ENCODE measurements around the gene SLCO3A1.
"Not testable (repeated sequence)": the region's sequence is repeated elsewhere in the genome, so short reads cannot be mapped to it uniquely, and the experiment has no call there.

The SLCO3A1 gene

DNA sequence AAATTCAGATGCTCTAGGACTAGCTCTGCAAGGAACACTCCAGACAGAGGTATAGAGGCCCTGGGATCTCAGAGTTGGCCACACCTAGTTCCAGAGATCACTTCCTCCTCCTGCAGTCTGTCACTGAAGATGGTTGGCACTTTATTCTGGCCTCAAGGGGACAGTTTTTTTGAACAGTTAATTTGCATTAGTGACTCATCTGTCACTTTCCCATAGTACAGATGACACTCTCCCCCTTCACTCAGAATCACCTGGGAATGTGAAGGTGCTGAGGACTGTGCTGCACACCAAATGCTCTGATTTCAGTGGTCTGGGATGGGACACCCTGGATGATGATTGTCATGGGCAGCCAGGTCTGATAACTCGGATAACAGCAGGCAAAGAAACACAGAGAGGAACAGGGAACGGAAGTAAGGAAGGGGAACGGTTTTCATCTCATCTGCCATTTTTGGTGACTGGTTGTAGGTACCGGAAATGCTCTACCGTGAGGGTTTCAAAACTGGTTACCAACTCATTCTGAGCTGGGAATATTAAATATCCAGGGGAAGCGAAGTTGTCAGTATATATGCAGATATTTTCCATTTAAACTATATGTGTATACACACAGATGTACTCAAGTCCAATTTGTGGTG lies 307.6 kb downstream of the SLCO3A1 start:
- no peak for DNase-seq (ENCODE audit: low spot score)

DNA sequence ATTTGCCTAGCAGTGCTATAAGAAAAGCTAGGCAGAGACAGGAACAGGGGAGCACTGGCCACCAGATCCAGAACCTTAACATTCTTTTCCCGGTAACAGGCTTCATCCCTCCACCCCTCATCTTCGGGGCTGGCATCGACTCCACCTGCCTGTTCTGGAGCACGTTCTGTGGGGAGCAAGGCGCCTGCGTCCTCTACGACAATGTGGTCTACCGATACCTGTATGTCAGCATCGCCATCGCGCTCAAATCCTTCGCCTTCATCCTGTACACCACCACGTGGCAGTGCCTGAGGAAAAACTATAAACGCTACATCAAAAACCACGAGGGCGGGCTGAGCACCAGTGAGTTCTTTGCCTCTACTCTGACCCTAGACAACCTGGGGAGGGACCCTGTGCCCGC lies 309.1 kb downstream of the SLCO3A1 start:
- DNase-seq (ENCODE audit: low spot score) = no peak

DNA sequence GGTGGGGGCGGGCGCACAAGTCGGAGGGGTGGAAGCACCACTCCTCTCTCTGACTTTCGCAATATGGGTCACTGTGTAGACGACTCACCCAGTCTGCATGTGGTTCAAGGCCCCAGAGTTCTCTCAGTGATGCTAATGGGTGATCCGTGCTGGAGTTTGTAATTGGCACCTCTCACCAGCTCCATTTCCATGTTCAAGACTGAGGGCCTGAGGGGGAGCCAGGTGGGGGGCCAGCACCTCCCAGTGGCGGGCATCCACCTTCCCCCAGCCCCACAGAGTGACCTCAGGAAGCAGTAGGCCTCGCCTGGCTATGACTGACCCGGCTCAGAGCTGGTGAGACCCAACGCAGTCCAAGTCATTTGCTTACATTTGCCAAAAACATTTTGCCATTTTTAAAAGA lies 310.1 kb downstream of the SLCO3A1 start:
- no peak for DNase-seq (ENCODE audit: low spot score)

DNA sequence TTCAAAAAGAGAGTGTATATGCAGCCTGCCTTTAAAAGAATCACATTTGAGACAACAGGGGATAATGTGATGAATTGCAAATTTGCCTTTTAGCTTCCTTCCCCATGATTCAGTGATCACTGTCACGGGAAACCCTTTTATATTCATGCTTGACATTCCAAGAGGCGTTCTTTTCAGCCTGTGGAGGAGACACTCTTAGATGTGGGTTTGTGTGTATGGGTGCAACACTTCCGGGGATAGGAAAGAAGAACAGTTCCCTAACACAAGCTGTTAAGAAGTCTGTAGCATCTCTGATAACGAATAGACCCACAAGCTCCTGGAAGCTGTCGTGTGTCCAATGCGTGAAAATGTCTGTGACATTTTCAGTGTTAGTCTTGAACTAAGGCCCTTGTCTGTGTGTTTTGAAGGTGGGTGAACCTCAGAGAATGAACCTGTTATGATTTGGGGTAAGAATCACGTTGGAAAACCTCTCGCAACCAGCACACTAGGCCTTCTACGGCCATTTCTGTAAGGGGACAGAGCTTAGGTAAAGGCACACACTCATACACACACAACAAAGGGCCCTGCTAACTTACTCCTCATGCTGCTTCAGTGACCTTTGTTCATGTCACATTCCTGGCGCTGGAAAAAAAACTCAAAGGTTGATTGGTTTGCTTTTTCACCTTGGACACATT lies 311.0 kb downstream of the SLCO3A1 start:
- no peak for DNase-seq (ENCODE audit: low spot score)

DNA sequence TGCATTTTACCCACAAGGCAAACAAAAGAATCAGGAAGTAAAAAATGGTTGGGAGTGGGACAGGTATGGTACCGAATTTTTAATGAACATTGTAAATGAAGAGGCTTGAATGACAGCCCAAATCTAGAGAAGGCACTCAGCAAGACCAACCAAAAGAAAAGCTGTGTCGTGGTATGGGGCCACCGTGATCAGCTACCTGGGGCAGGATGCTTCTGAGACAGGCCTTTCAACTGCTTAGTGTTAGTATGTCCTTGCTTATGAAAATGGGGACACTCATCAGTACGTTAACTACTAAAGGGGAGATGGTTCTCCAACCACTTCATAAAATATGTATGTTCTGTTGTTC lies 311.5 kb downstream of the SLCO3A1 start:
- DNase-seq (ENCODE audit: low spot score) = no peak

DNA sequence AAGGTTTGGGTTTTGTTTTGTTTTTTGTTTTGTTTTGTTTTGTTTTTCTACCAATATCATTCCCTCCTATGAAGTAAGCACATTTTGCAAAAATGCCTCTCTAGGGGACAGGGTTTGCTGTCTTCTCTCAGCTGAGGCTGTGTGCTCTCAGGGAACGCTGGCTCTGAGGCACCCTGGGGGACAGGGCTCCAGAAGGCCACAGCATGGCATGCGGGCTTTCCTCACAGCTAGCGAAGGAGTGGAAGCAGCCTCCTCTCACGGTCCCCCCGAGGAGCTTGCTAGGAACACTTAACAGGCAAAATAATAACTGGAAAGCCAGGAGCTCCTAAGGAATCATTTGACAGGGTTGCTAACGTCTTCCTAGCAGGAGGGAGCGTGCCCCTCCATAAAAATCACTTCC lies 312.5 kb downstream of the SLCO3A1 start:
- DNase-seq (ENCODE audit: low spot score) = peak; percentile 16

DNA sequence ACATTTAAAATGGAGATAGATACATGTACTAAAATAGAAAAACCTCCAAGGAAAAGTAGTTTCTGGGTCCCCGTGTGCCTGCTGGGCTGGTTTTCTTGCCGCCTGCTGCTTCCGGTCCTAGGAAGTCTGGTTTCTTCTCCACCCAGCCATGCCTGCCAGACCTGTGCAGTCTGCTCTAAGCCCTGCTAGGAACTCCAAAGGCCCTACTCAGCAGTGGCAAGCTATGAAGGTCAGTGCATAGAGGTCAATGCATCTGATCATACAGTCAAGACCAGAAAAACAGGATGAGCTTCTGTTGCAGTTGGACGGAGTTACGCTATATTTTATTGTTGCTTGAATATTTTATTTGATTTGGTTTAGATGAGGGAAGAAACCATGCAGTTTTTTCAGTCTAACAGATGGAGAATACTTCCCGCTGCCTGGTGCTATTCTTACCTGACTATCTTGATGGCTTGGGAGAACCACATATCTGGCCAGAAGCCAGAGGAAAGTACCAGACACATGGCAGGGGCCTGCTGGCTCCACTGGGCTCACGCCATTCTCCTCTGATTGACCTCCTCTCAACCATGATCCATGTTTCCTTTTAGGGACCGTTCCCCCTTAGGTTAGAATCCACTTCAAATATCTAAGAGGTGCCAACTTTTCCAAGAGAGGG lies 313.4 kb downstream of the SLCO3A1 start:
- DNase-seq (ENCODE audit: low spot score) = peak; percentile 93

DNA sequence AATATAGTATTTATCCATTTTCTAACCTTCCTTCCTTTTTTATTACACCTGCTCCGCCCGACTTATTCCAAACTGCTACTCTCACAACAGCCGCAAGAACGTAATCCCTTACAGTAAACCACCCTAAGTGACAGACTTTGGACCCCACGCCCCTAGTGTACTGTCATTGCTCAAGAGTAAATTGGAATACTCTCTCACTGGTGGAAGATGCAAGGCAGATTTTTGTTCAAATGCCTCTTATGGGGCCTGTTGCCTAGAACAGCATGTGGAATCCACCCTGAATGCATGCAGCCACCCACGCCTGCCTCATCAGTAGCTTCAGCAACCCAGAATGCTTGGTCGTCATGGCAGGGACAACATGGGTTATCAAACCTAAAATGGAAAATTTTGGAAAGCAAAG lies 313.9 kb downstream of the SLCO3A1 start:
- peak; percentile 3 for DNase-seq (ENCODE audit: low spot score)

DNA sequence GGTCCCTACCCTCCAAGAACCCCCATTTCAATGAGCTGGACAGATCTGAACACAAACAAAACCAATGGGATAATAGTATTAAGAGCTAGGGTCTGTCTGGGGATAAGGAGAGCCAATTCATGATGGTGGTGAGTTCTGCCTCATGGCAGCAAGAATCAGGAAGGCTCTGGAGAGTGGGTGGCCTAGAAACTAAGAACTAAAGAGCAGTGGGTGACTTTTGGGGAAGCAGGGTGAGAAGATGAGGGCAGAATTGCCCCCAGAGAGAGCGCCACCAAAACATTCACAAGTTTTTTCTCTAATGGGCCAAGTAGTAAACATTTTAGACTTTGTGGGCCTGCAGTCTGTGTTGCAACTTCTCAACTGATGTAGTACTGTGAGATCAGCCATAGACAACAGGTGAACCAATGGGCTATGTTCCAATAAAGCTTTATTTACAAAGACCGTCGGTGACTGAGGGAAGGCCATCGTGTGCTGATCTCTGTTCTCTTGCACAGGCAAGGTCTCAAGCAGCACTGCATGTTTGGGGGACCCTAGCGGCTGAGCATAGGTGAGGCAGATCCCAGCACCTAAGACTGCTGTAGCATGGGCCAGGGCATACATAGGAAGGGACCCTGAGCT lies 314.7 kb downstream of the SLCO3A1 start:
- DNase-seq (ENCODE audit: low spot score) = no peak

DNA sequence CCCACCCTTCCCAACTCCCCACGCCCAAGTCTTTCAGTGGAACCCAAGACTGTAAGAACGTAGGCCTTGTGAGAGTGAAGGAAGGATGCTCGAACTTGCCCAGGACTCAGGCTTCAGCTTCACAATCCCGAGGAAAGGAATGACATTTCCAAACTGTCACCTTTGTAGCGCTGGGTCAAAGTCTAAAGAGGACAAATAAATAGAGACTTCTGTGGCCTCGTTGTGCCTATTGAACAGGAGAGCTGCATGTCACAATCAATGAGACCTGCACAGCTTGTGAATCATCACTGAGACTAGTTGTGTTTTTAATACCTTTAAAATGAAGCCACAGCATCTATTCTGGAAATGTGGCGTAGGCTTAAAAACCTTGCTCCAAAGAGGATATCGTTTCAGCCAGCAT lies 317.4 kb downstream of the SLCO3A1 start:
- DNase-seq (ENCODE audit: low spot score) = no peak

DNA sequence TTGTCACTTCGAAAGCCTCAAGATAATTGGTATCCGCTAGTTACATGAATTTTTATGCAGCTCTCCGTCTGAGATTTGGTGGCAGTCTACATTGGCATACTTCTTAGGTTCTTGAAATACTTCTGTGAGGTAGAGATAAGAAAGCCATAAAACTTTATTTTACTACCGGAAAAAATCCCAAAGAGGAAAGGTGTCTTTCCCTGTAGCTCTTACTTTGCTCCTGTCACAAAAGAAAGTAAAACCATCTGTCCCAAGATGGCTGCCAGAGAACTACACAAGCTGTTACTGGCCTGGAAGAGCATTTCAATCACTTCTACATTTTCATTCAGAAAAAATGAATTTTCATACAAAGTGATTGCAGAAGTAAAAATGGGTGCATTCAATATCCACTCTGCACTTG lies 325.4 kb downstream of the SLCO3A1 start:
- DNase-seq (ENCODE audit: low spot score) = peak; percentile 31

DNA sequence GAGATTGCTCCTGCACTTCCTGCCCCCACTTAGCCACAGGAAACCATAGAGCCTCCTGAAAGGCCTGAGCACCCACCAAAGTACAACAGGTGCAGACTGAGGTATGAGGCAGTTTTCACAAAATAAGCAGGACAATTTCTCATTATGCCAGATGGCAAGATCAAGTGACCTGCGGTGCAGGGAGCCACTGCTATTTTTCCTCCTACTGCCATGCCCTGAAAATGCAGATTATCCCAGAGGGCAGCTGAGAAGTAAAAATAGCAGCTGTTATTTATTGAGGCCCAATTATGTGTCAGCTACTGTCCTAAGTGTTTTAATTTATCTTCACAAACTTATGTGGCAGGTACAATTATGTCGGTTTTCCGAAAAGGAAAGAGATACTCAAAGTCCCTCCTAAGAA lies 330.6 kb downstream of the SLCO3A1 start:
- peak; percentile 82 for DNase-seq (ENCODE audit: low spot score)

DNA sequence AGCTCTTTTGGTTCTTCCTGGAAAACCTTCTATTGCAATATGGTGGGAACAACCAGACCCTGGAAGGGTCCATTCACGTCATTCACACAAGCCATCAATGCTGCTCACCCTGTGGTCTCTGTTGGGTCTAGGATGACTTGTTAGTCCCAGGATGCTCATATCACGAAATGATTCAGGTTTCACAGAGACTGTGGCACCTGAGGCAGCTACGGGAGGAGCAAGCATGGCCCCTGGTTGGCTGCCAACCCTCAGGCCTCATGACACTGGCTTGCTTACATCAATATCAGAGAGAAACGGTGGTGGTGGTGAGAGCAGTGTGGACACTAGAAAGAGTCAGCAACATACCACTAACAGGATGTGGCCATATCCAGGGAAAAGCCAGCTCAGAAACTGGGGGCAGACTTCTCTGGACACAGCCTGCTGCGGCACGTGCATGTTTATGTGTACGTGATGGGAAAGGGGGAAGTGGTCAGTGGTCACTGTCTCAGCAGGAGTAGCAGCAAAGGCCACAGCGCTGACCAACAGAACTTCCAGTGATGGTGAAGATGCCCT lies 331.2 kb downstream of the SLCO3A1 start:
- peak; percentile 18 for DNase-seq (ENCODE audit: low spot score)

DNA sequence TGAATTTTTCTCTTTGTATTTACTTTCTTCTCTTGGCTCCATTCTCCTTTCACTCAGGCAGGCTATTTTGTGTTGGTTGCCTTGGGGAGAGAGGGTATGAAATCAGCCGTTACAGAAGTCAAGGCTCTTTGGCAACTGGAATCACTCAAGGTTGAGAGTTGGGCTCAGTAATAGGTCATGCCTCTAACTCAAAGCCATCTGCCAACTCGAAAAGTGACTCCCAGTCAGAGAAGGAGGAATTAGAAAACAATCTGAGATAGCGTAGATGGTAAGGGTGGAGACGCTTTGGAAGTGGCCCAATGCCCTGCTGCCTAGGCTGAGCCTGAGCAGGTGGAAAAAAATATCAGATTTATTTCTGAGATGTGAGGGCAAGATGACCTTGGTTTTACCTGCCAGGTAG lies 334.5 kb downstream of the SLCO3A1 start:
- DNase-seq (ENCODE audit: low spot score) = no peak

DNA sequence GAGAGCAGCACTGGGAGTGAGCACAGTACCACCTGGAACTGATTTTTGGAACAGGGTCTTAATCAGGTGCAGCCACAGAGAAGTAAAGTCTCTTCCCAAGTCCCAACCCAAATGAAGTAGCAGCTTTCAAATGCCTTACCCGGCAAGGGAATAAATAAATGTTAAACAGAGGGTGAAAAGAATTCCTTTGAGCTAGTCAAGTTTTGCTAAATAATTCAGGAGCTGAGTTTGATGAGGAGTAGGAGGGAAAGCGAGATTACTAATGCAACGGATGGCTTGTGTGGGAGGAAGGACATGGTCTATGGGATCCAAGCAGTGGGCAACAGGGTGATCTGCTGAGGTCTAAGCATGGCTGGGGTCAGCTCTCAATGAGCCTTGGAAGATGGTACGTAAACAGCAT lies 335.7 kb downstream of the SLCO3A1 start:
- no peak for DNase-seq (ENCODE audit: low spot score)

DNA sequence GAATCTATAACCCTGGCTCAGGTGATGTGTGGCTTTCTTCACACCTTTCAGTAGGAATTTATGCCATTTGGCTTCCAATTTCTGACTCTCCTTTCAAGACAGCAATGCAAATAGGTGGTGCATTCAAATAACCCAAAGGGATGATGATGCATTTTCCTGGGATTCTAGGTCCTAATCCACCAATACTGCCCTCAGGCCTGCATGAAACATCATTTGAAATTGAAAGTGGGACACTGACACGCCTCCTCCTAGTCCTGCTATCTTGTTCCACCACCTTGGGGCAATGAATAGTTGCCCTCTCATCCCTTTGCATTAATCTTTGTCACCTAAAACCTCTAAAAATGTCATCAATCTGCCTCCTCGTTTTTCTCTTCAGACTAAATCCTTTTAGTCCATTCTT lies 341.7 kb downstream of the SLCO3A1 start:
- no peak for DNase-seq (ENCODE audit: low spot score)

DNA sequence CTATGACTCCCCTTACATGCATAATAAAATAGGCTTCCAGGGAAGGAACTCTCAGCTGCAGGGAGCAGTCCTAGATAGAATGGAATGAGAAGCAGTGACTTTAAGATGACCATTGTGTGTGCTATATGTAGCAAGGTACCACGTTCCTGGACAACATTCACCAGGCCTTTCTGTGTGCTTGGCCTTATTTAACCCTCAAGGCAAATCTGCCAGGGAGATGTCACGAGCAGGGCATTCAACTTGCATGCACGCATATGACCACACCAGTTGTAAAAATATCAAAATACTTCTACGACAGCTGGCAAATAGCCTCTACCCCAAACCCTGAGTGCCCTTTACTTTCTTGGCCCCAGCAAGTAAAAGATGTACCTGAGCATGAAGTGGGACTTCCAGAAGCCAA lies 342.8 kb downstream of the SLCO3A1 start:
- DNase-seq (ENCODE audit: low spot score) = no peak

DNA sequence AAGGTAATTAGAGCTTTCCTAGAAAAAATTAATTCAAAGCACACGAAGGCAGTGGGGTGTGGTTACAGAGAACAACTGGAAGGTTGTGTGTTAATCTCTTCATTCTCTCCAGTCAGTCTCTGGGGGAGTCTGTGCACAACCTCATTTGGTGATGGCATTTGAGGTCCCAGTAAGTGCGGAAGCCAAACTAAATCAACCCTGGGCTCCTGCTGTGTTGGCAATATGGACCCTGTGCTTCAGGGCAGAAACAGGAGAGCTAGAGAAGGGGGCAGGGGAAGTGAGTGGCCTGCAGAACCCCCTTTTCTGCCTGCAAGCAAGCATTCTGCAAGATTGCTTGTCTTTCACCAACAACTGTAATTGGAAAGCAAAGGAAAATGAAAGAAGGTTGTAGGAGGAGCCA lies 344.2 kb downstream of the SLCO3A1 start:
- DNase-seq (ENCODE audit: low spot score) = no peak

DNA sequence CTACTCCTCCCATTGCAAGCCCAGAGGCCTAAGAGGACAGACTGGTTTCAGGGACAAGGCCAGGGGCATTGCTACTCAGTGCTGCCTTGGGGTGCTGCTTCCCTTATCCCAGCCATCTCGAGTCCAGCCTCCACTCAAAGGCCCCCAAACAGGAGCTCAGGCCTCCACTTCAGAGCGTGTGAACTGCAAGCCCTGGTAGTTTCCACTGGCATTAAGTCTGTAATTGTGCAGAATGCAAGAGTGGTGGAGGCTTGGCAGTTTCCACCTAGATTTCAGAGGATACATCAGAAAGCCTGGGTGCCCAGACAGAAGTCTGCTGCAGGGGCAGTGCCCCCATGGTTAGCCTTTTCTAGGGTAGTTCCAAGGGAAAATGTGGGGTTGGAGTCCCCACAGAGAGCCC lies 347.4 kb downstream of the SLCO3A1 start:
- no peak for DNase-seq (ENCODE audit: low spot score)

DNA sequence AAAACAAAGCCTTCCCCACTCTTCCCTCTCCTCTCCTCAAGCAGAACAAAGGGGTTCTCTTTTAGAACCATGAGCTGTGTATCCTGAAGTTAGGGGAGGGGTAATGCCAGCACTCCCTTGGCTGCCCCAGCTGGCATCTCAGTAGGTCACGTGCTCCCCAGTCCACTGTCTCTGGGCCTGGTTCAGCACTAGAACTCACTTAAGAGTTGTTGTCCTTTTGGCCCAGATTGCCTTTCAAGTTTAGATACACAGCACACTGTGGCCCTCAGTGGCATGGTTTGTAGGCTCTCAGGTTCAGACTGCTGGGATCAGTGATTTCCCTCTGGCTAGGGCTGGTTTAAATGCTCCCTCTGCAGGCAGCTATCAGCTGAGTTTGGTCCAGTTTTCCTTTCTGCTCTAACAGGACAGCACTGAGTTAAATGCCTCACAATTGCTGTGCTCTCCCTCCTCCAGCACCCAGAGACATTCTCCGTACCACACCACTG lies 351.8 kb downstream of the SLCO3A1 start:
- DNase-seq (ENCODE audit: low spot score) = peak; percentile 5

DNA sequence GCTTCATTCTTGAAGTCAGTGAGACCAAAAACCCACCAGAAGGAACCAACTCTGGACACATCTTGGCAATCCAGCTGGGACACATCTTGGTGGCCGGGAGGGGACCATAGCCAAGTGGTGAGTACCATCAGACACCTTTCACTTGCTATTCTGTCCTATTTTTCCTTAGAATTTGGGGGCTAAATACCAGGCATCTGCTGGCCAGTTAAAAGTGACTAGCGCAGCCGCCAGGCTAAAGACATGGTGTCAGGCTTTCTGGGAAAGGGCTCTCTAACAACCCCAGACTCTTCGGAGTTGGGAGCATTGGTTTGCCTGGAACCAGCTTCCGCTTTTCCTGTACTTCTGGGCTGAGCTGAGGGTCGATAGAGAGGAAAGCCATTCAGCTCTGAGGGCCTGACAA lies 354.1 kb downstream of the SLCO3A1 start:
- not testable (repeated sequence) for DNase-seq (ENCODE audit: low spot score)
